Esophagus squamous epithelium (tissue), 4 donors: ENCODE measurements around the gene PRKACB.

Experiments used
- CTCF ChIP-seq, 6 experiments: fragments of 450-650 bp in 4 of 6; fragments of 200-600 bp in 2 of 6; sonication (generic) in 2 of 6; IDR thresholded peaks; one replicate each; pipeline ENCODE4 v1.5.1; 2016 to 2019; ENCODE audit warnings: antibody characterized with exemption in 6 of 6, mild to moderate bottlenecking in 4 of 6, moderate library complexity in 4 of 6
- POLR2A ChIP-seq, 4 donors: fragments of 450-650 bp; IDR thresholded peaks; one replicate each; pipeline ENCODE4 v1.6.1; 2017; ENCODE audit warnings: antibody characterized with exemption in 4 of 4, mild to moderate bottlenecking in 4 of 4, moderate library complexity in 3 of 4

GRCh38 chr1:84253891-84254290 lies 109.8 kb downstream of the PRKACB start:
- TF ChIP-seq CTCF (IDR thresholded peaks at IDR 0.05): no peak
- no peak for TF ChIP-seq POLR2A (IDR thresholded peaks at IDR 0.05)
